SU-DHL-6 (cell line): ENCODE data around the gene SLC35A5.

Experiments used
- CTCF ChIP-seq: fragments of 200-600 bp; sonication (generic); IDR thresholded peaks from one replicate; pipeline ENCODE4 v1.5.1; 2017; ENCODE audit warnings: antibody characterized with exemption, mild to moderate bottlenecking, low read length, moderate library complexity; ENCODE audit not compliant: insufficient read depth, poor library complexity, severe bottlenecking
- EZH2phosphoT487 ChIP-seq: fragments of 200-600 bp; sonication (generic), shearing (Covaris generic); conservative IDR thresholded peaks from 2 replicates; pipeline ENCODE4 v1.6.1; 2018; ENCODE audit warnings: mild to moderate bottlenecking, antibody characterized with exemption, low read length, moderate library complexity, mixed read lengths

GRCh38 chr3:112568642-112569041, 6.8 kb downstream of the SLC35A5 start:
- TF ChIP-seq CTCF (no peak), EZH2phosphoT487 (no peak)
